ENCODE results near the gene IBA57.
A peak's percentile ranks its signal among the peaks of the same experiment; 100 is the strongest.

The IBA57 gene

GRCh38 chr1:228176461-228177182 lies 11.0 kb downstream of the IBA57 start:
- FAIRE-seq (no peak), DNase-seq (ENCODE audit: insufficient read length, low spot score) (no peak)
- TF ChIP-seq TAF1 (IDR thresholded peaks at IDR 0.05; ENCODE audit: low read depth, low read length) (no peak), SPI1 (IDR thresholded peaks at IDR 0.05; ENCODE audit: low read depth, low read length) (no peak), POU2F2 (IDR thresholded peaks at IDR 0.05; ENCODE audit: low read depth, low read length) (no peak), POLR2AphosphoS5 (IDR thresholded peaks at IDR 0.05; ENCODE audit: low read depth, low read length) (no peak), POLR2A (IDR thresholded peaks at IDR 0.05; ENCODE audit: low read depth, low read length) (no peak), PAX5 (IDR thresholded peaks at IDR 0.05; ENCODE audit: insufficient read depth, low read length, severe bottlenecking) (no peak)

GRCh38 chr1:228177183-228177475 lies 11.5 kb downstream of the IBA57 start:
- FAIRE-seq (no peak), DNase-seq (ENCODE audit: insufficient read length, low spot score) (no peak)
- TF ChIP-seq POLR2A (IDR thresholded peaks at IDR 0.05; ENCODE audit: low read depth, low read length) (no peak), POLR2AphosphoS5 (IDR thresholded peaks at IDR 0.05; ENCODE audit: low read depth, low read length) (no peak), TAF1 (IDR thresholded peaks at IDR 0.05; ENCODE audit: low read depth, low read length) (no peak), SPI1 (IDR thresholded peaks at IDR 0.05; ENCODE audit: low read depth, low read length) (no peak), PAX5 (IDR thresholded peaks at IDR 0.05; ENCODE audit: insufficient read depth, low read length, severe bottlenecking) (no peak)

- DNase-seq (ENCODE audit: insufficient read length, low spot score) (no peak), FAIRE-seq (no peak)
- no peak for TF ChIP-seq POLR2AphosphoS5 (IDR thresholded peaks at IDR 0.05; ENCODE audit: low read depth, low read length)
- TF ChIP-seq TAF1 (IDR thresholded peaks at IDR 0.05; ENCODE audit: low read depth, low read length): no peak
- TF ChIP-seq POLR2A (IDR thresholded peaks at IDR 0.05; ENCODE audit: low read depth, low read length): no peak
- no peak for TF ChIP-seq POU2F2 (IDR thresholded peaks at IDR 0.05; ENCODE audit: low read depth, low read length)
- TF ChIP-seq PAX5 (IDR thresholded peaks at IDR 0.05; ENCODE audit: insufficient read depth, low read length, severe bottlenecking): no peak
- TF ChIP-seq SPI1 (IDR thresholded peaks at IDR 0.05; ENCODE audit: low read depth, low read length): no peak
These were observed 12.4 kb downstream of the IBA57 start for GRCh38 chr1:228177721-228178710.

- FAIRE-seq (no peak), DNase-seq (ENCODE audit: insufficient read length, low spot score) (no peak)
- no peak for TF ChIP-seq TAF1 (IDR thresholded peaks at IDR 0.05; ENCODE audit: low read depth, low read length)
- TF ChIP-seq PAX5 (IDR thresholded peaks at IDR 0.05; ENCODE audit: insufficient read depth, low read length, severe bottlenecking): no peak
- TF ChIP-seq POLR2AphosphoS5 (IDR thresholded peaks at IDR 0.05; ENCODE audit: low read depth, low read length): no peak
- TF ChIP-seq SPI1 (IDR thresholded peaks at IDR 0.05; ENCODE audit: low read depth, low read length): no peak
- no peak for TF ChIP-seq POU2F2 (IDR thresholded peaks at IDR 0.05; ENCODE audit: low read depth, low read length)
- TF ChIP-seq POLR2A (IDR thresholded peaks at IDR 0.05; ENCODE audit: low read depth, low read length): no peak
These were observed 13.4 kb downstream of the IBA57 start for GRCh38 chr1:228178737-228179684.

GRCh38 chr1:228180271-228180958 lies 14.8 kb downstream of the IBA57 start:
- FAIRE-seq (no peak), DNase-seq (ENCODE audit: insufficient read length, low spot score) (no peak)
- TF ChIP-seq SPI1 (IDR thresholded peaks at IDR 0.05; ENCODE audit: low read depth, low read length) (no peak), POLR2A (IDR thresholded peaks at IDR 0.05; ENCODE audit: low read depth, low read length) (no peak), PAX5 (IDR thresholded peaks at IDR 0.05; ENCODE audit: insufficient read depth, low read length, severe bottlenecking) (no peak), POLR2AphosphoS5 (IDR thresholded peaks at IDR 0.05; ENCODE audit: low read depth, low read length) (no peak), TAF1 (IDR thresholded peaks at IDR 0.05; ENCODE audit: low read depth, low read length) (no peak), POU2F2 (IDR thresholded peaks at IDR 0.05; ENCODE audit: low read depth, low read length) (no peak)

- DNase-seq (ENCODE audit: insufficient read length, low spot score): no peak
- no peak for FAIRE-seq
- TF ChIP-seq POLR2A (IDR thresholded peaks at IDR 0.05; ENCODE audit: low read depth, low read length) (no peak), POLR2AphosphoS5 (IDR thresholded peaks at IDR 0.05; ENCODE audit: low read depth, low read length) (0 out of 2 replicates have a peak, but pooled peaks have one; percentile 24)
These were observed 15.5 kb downstream of the IBA57 start for GRCh38 chr1:228180959-228181644.

GRCh38 chr1:228181645-228182034 lies 16.0 kb downstream of the IBA57 start:
- no peak for TF ChIP-seq SPI1 (IDR thresholded peaks at IDR 0.05; ENCODE audit: low read depth, low read length)
- no peak for TF ChIP-seq PAX5 (IDR thresholded peaks at IDR 0.05; ENCODE audit: insufficient read depth, low read length, severe bottlenecking)
- no peak for TF ChIP-seq POLR2A (IDR thresholded peaks at IDR 0.05; ENCODE audit: low read depth, low read length)
- TF ChIP-seq POLR2AphosphoS5 (IDR thresholded peaks at IDR 0.05; ENCODE audit: low read depth, low read length): no peak
- no peak for TF ChIP-seq TAF1 (IDR thresholded peaks at IDR 0.05; ENCODE audit: low read depth, low read length)
- TF ChIP-seq POU2F2 (IDR thresholded peaks at IDR 0.05; ENCODE audit: low read depth, low read length): no peak
- no peak for DNase-seq (ENCODE audit: insufficient read length, low spot score)
- no peak for FAIRE-seq

All from GM12891 (cell line).